ENCODE results near the gene TAF13. TPM values are rescaled to one million over a fixed set of nuclear protein-coding genes. Genes with fewer than 3 reads are reported as not detected.
A peak's percentile ranks its signal among the peaks of the same experiment; 100 is the strongest.

The TAF13 gene
- total RNA-seq, 1 experiment from 2014 or later = 21.9 TPM

- Mint-ChIP-seq H3K27me3 (ENCODE audit: insufficient read depth, unreplicated experiment) (no peaks in the 10 kb centered on the region), H3K4me3 (ENCODE audit: unreplicated experiment) (no peak within 1 kb of the TSS), H3K36me3 (ENCODE audit: insufficient read depth, unreplicated experiment) (peaks cover 14% of the 10 kb centered on the region), H3K9me3 (ENCODE audit: unreplicated experiment) (no peaks in the 10 kb centered on the region), H3K27ac (ENCODE audit: unreplicated experiment) (no peak within 1 kb of the TSS), H3K4me1 (ENCODE audit: low read depth, unreplicated experiment) (no peaks in the 10 kb centered on the region)
- Histone ChIP-seq H3K4me3 (ENCODE audit: low read depth, low read length) (peak within 1 kb of the TSS; percentile 18), H3K9me3 (no peaks in the 10 kb centered on the region), H3K27me3 (replicated peaks; ENCODE audit: control insufficient read depth, insufficient read depth, low read length) (no peaks in the 10 kb centered on the region), H3K36me3 (ENCODE audit: control insufficient read depth, insufficient read depth, low read length) (no peaks in the 10 kb centered on the region), H3K4me1 (no peaks in the 10 kb centered on the region; the same call in 1 of the 2 replicates)
- no TSS peak for BruUV-seq (replicated peaks)
- ChIA-PET CTCF (interaction anchor here (2.4 kb wide), 1 partner anchor 67 kb away, joined by 7 read pairs; no protein-coding TSS in a partner anchor), POLR2A (no interaction called here)
- TF ChIP-seq CTCF (IDR thresholded peaks at IDR 0.05; ENCODE audit: insufficient read depth in 1 of 2, low read depth in 1 of 2, low read length in 1 of 2, severe bottlenecking in 1 of 2, unreplicated experiment in 1 of 2) = no peak
- no peak for DNase-seq
- intact Hi-C loops (cut with micrococcal nuclease; ENCODE audit: unreplicated experiment) = loop anchor here (2.0 kb wide), 1 partner anchor 25 kb away; no protein-coding TSS in a partner anchor
Observed at GRCh38 chr1:109113590-109114341, 38.0 kb upstream of the TAF13 start, which contains the start of gene ELAPOR1. Gene ELAPOR1, plus strand, starts transcription at chr1:109114115. Its CDS starts 69 bp downstream, at chr1:109114184.

- Mint-ChIP-seq H3K27me3 (ENCODE audit: insufficient read depth, unreplicated experiment) (no peaks in the 10 kb centered on the region), H3K4me1 (ENCODE audit: low read depth, unreplicated experiment) (no peaks in the 10 kb centered on the region), H3K9me3 (ENCODE audit: unreplicated experiment) (no peaks in the 10 kb centered on the region), H3K36me3 (ENCODE audit: insufficient read depth, unreplicated experiment) (peaks cover 9% of the 10 kb centered on the region), H3K4me3 (ENCODE audit: unreplicated experiment) (peak overlapping the region; percentile 39), H3K27ac (ENCODE audit: unreplicated experiment) (peak overlapping the region; percentile 16)
- POLR2A ChIA-PET = no interaction called here
- DNase-seq = peak; percentile 81 to 88
- no peaks in the 10 kb centered on the region; the same call in 1 of the 2 replicates for H3K4me1 ChIP-seq
- intact Hi-C loops (cut with micrococcal nuclease; ENCODE audit: unreplicated experiment) = loop anchor here (1.0 to 2.0 kb wide), 4 partner anchors 23 to 81 kb away; no protein-coding TSS in a partner anchor
- H3K4me3 ChIP-seq (ENCODE audit: low read depth, low read length) = no peak overlapping the region
- no TSS peak for BruUV-seq (replicated peaks)
- CTCF ChIA-PET = interaction anchor here (0.7 to 2.4 kb wide), 5 partner anchors 13 to 83 kb away, joined by 3 to 10 read pairs (median 6); no protein-coding TSS in a partner anchor
- H3K9me3 ChIP-seq = no peaks in the 10 kb centered on the region
- H3K36me3 ChIP-seq (ENCODE audit: control insufficient read depth, insufficient read depth, low read length) = no peaks in the 10 kb centered on the region
- peak; percentile 61 to 76 for TF ChIP-seq CTCF (IDR thresholded peaks at IDR 0.05; ENCODE audit: insufficient read depth in 1 of 2, low read depth in 1 of 2, low read length in 1 of 2, severe bottlenecking in 1 of 2, unreplicated experiment in 1 of 2)
- H3K27me3 ChIP-seq (replicated peaks; ENCODE audit: control insufficient read depth, insufficient read depth, low read length) = no peaks in the 10 kb centered on the region
Observed at GRCh38 chr1:109112652-109113285, 37.0 kb upstream of the TAF13 start.

GRCh38 chr1:109112056-109112651 lies 36.4 kb upstream of the TAF13 start:
- Mint-ChIP-seq H3K27ac (ENCODE audit: unreplicated experiment) (peak overlapping the region; percentile 16), H3K9me3 (ENCODE audit: unreplicated experiment) (no peaks in the 10 kb centered on the region), H3K4me3 (ENCODE audit: unreplicated experiment) (no peak overlapping the region), H3K36me3 (ENCODE audit: insufficient read depth, unreplicated experiment) (peaks cover 9% of the 10 kb centered on the region), H3K27me3 (ENCODE audit: insufficient read depth, unreplicated experiment) (no peaks in the 10 kb centered on the region), H3K4me1 (ENCODE audit: low read depth, unreplicated experiment) (no peaks in the 10 kb centered on the region)
- peak in 1 of 2 experiments; percentile 31 for TF ChIP-seq CTCF (IDR thresholded peaks at IDR 0.05; ENCODE audit: insufficient read depth in 1 of 2, low read depth in 1 of 2, low read length in 1 of 2, severe bottlenecking in 1 of 2, unreplicated experiment in 1 of 2)
- Histone ChIP-seq H3K9me3 (no peaks in the 10 kb centered on the region), H3K4me1 (no peaks in the 10 kb centered on the region; the same call in 1 of the 2 replicates), H3K36me3 (ENCODE audit: control insufficient read depth, insufficient read depth, low read length) (no peaks in the 10 kb centered on the region), H3K4me3 (ENCODE audit: low read depth, low read length) (no peak overlapping the region), H3K27me3 (replicated peaks; ENCODE audit: control insufficient read depth, insufficient read depth, low read length) (no peaks in the 10 kb centered on the region)
- no TSS peak for BruUV-seq (replicated peaks)
- intact Hi-C loops (cut with micrococcal nuclease; ENCODE audit: unreplicated experiment) = loop anchor here (1.0 to 2.0 kb wide), 4 partner anchors 23 to 81 kb away; no protein-coding TSS in a partner anchor
- CTCF ChIA-PET = interaction anchor here (0.6 to 2.4 kb wide), 8 partner anchors 12 to 496 kb away, joined by 3 to 10 read pairs (median 6); no protein-coding TSS in a partner anchor
- POLR2A ChIA-PET = no interaction called here
- no peak for DNase-seq
